Omental fat pad (tissue), 4 donors: ENCODE measurements around the gene MCC. TPM values are rescaled to one million over a fixed set of nuclear protein-coding genes. Genes with fewer than 3 reads are reported as not detected.

Experiments
- ATAC-seq: fragments of 150-250 bp; one replicate; pipeline ENCODE4 v1.9.1; 2016; ENCODE audit warnings: mild to moderate bottlenecking, moderate library complexity; ENCODE audit not compliant: low FRiP score
- DNase-seq: peaks from one replicate; pipeline ENCODE4 v3.0.0-alpha.2; 2019; ENCODE audit warnings: low spot score
- total RNA-seq, 4 donors: library from RNA; depleted of rRNA; stranded (reverse); fragments of >200 nt; gene quantifications; one replicate each; pipeline ENCODE4 v1.1.0, GENCODE V29; 2016
- TF ChIP-seq, protein P1 (sequence below), 3 donors: fragments of 450-650 bp; IDR thresholded peaks; one replicate each; pipeline ENCODE4 v1.5.1; 2016 to 2017; ENCODE audit warnings: antibody characterized with exemption in 3 of 3, mild to moderate bottlenecking in 3 of 3, moderate library complexity in 2 of 3

The MCC gene
- total RNA-seq, 4 donors from 2014 or later = 32.8 to 56.3 (median 44.4) TPM

DNA sequence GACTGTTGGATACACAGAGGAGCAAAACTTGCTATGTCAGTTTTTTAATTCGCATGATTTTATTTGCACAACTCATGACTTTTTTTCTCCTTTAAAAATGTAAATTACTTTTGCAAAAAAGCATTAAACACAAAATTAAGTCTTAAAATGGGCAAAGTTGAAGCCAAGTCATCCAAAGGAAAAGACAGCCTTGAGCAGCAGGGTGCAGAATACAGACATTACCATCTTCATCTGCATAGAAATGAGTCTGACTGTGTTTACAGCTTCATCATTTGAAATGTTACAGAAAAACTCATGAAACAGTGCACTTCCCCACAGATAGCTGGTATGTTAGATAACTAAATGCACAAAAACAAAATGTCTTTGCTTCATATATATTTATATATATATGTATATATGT is 154.8 kb downstream of the MCC start:
- ATAC-seq = no peak
- no peak for DNase-seq
- TF ChIP-seq, protein P1, sequence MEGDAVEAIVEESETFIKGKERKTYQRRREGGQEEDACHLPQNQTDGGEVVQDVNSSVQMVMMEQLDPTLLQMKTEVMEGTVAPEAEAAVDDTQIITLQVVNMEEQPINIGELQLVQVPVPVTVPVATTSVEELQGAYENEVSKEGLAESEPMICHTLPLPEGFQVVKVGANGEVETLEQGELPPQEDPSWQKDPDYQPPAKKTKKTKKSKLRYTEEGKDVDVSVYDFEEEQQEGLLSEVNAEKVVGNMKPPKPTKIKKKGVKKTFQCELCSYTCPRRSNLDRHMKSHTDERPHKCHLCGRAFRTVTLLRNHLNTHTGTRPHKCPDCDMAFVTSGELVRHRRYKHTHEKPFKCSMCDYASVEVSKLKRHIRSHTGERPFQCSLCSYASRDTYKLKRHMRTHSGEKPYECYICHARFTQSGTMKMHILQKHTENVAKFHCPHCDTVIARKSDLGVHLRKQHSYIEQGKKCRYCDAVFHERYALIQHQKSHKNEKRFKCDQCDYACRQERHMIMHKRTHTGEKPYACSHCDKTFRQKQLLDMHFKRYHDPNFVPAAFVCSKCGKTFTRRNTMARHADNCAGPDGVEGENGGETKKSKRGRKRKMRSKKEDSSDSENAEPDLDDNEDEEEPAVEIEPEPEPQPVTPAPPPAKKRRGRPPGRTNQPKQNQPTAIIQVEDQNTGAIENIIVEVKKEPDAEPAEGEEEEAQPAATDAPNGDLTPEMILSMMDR (IDR thresholded peaks at IDR 0.05) = no peak

DNA sequence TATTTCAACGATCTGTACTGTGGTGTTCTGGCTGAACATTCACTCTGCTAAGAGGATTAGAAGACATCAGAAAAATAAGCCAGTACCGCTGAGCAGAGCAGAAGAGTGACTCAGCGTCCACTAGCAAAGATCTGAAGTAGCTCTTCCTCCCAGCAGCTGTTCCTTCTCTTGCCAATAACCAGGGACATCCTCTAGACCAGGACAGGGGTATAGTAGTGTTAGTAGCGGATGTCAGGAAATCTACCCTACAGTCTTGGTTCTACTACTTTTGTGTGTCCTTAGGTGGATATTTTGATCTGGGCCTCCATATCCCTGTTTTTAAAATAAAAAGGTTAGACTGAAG is 157.1 kb downstream of the MCC start:
- DNase-seq = no peak
- ATAC-seq = peak; percentile 74
- TF ChIP-seq, protein P1 (IDR thresholded peaks at IDR 0.05) = no peak

DNA sequence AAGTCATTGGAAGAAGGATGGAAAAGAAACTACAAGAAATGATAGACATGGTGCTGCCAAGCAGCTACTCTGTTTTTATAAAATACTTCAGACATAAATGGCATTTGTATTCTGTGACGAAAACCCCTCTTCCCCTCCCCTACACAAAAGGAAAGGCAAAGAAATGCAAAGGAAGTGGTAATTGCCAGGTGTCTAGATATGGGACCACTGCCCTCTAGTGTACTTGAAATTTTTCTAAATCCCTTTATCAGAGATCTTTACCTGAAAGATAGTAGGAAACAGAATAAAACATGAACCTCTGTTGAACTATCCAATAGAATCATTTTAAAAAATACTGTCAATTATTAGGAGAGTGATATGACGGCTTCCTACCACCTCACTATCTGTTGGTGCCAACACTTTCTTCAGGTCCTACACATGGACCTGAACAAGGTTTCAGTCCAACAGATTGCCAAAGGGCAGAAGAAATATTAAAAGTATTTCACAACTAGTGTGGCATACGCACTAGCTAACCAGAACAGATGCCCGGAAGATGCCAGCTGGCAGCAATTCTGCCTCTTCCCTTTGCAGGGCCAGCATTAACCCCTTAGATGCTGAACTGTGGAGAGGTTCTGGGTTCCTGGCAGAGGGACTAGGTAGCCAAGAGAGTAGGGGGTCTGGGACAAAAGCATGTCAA is 157.6 kb downstream of the MCC start:
- TF ChIP-seq, protein P1 (IDR thresholded peaks at IDR 0.05) = no peak
- DNase-seq = no peak
- peak; percentile 91 for ATAC-seq

DNA sequence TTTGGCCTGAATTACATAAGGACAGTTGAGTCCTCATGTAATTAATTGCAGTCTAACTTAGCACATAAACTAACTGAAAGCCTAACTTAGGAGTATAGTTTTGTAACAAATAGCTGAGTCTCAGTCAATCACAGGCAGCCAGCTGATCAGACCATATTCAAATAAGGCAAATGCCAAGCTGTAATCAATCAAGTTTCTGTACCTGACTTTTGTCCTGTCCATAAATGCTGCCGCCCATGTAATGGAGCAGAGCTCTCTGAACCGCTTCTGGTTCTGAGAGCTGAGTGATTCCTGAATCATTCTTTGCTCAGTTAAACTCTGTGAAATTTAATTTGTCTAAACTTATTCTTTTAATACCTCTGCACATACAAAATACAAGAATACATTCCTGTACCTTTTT is 158.3 kb downstream of the MCC start:
- no peak for ATAC-seq
- no peak for DNase-seq
- TF ChIP-seq, protein P1 (IDR thresholded peaks at IDR 0.05) = no peak

DNA sequence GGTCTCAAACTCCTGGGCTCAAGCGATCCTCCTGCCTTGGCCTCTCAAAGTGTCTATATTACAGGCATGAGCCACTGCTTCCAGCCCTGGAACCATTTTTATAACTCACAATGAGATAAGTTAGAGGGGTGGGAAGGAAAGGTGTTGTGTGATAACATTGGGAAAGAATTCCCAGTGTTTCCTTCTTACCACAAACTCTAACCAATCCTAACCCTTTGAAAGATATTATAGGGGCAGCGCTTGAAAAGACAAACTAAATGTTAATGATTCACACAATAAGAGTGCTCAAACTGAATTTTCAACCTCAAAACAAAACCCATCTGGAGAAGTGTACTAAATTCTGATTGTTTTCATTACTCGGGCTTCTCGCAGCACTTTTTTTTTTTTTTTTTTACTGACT is 163.2 kb downstream of the MCC start:
- DNase-seq (no peak), ATAC-seq (no peak)
- TF ChIP-seq, protein P1 (IDR thresholded peaks at IDR 0.05) = no peak

DNA sequence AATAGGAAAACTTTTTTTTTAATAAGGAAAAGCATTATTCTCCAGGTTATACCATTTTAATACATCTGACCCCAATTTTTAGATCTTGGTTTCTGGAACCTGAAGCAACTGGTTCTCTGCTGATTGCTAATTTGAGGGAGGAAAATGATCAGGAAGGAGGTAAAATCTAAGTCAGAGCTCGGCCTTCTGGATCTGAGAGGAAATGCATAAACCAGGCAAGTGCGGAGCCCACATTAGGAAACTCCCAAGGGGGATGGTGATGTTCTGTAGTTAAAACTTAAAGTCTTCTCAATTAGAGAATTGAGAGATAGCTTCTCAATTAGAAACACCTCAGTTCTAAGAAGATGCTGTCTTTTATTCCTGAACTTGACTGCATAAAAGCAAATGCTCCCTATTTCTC is 167.0 kb downstream of the MCC start:
- ATAC-seq = no peak
- TF ChIP-seq, protein P1 (IDR thresholded peaks at IDR 0.05) = no peak
- no peak for DNase-seq

DNA sequence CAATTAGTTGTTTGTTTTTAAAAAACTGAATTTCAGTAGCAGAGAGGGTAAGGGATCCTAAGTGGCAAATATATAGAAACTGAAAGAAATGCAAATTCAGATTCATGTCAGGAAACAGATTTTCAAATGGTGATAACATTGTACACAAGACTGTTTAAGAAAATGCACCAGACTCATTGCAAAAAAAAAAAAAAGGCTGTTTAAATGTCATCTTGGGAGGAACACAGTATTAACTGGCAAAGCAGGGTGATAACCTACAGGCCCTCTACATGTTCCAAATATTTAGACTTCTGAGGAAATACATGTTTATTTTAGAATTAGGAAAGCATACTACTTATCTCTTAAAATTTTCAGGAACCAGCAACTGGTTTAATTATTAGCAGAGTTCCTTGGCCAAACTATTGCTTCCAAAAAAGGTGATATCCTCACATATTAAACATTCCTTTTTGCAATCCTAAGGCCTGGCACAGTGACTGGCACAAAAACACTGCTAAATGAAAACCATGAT is 167.9 kb downstream of the MCC start:
- ATAC-seq (no peak), DNase-seq (no peak)
- TF ChIP-seq, protein P1 (IDR thresholded peaks at IDR 0.05) = no peak
